ENCODE measurements around the gene SLC12A6.
"Not testable (repeated sequence)": the region's sequence is repeated elsewhere in the genome, so short reads cannot be mapped to it uniquely, and the experiment has no call there.

SLC12A6 gene

GRCh38 chr15:34355241-34355640 is 17.7 kb upstream of the SLC12A6 start:
- no peak for DNase-seq

- DNase-seq: no peak
Observed at GRCh38 chr15:34354286-34354685, 16.7 kb upstream of the SLC12A6 start.

- DNase-seq: no peak
Observed at GRCh38 chr15:34353627-34354026, 16.0 kb upstream of the SLC12A6 start.

GRCh38 chr15:34352996-34353395 is 15.4 kb upstream of the SLC12A6 start:
- DNase-seq: not testable (repeated sequence)

- DNase-seq: no peak
Observed at GRCh38 chr15:34349769-34350168, 12.2 kb upstream of the SLC12A6 start.

- no peak for DNase-seq
Observed at GRCh38 chr15:34348735-34349300, 11.2 kb upstream of the SLC12A6 start.

- DNase-seq: no peak
Observed at GRCh38 chr15:34347951-34348638, 10.5 kb upstream of the SLC12A6 start.

GRCh38 chr15:34342737-34343575 is 5.4 kb upstream of the SLC12A6 start, which contains the start of the genes NOP10 and NUTM1:
TSS of gene NOP10 (minus strand) at chr15:34343136. CDS start at chr15:34343073, 63 bp downstream.
TSS of gene NUTM1 (plus strand) at chr15:34343315. CDS start at chr15:34343697, 382 bp downstream.
- DNase-seq: peak; percentile 94

- DNase-seq: peak; percentile 33
Observed at GRCh38 chr15:34342213-34342736, 4.7 kb upstream of the SLC12A6 start.

- no peak for DNase-seq
Observed at GRCh38 chr15:34341381-34342212, 4.0 kb upstream of the SLC12A6 start.

- DNase-seq: no peak
Observed at GRCh38 chr15:34339946-34340345, 2.4 kb upstream of the SLC12A6 start.

GRCh38 chr15:34338347-34338746 is 766 bp upstream of the SLC12A6 start:
- no peak for DNase-seq

GRCh38 chr15:34336991-34337556 is 507 bp downstream of the SLC12A6 start:
- peak; percentile 38 for DNase-seq

GRCh38 chr15:34336231-34336990 is 1.2 kb downstream of the SLC12A6 start:
- DNase-seq: no peak

GRCh38 chr15:34335176-34336032 is 2.2 kb downstream of the SLC12A6 start:
- DNase-seq: peak; percentile 51

GRCh38 chr15:34334672-34335071 is 2.9 kb downstream of the SLC12A6 start:
- no peak for DNase-seq

GRCh38 chr15:34332553-34333120 is 4.9 kb downstream of the SLC12A6 start:
- DNase-seq: no peak

- DNase-seq: peak; percentile 57
Observed at GRCh38 chr15:34331809-34332208, 5.8 kb downstream of the SLC12A6 start.

- DNase-seq: no peak
Observed at GRCh38 chr15:34330279-34330678, 7.3 kb downstream of the SLC12A6 start.

- no peak for DNase-seq
Observed at GRCh38 chr15:34329006-34329405, 8.6 kb downstream of the SLC12A6 start.
